Uterus (tissue), 2 donors: ENCODE measurements around the gene ZNF513.

Source experiments
- POLR2A ChIP-seq, 2 donors: fragments of 450-650 bp; IDR thresholded peaks; one replicate each; pipeline ENCODE4 v1.6.1; 2016; ENCODE audit warnings: antibody characterized with exemption in 2 of 2, mild to moderate bottlenecking in 1 of 2, moderate library complexity in 1 of 2
- TF ChIP-seq, protein P1 (sequence below), 4 experiments: fragments of 200-600 bp in 2 of 4; fragments of 450-650 bp in 2 of 4; sonication (generic) in 2 of 4; IDR thresholded peaks; one replicate each; pipeline ENCODE4 v1.5.1; 2016 to 2019; ENCODE audit warnings: antibody characterized with exemption in 4 of 4, mild to moderate bottlenecking in 2 of 4, moderate library complexity in 1 of 4

DNA sequence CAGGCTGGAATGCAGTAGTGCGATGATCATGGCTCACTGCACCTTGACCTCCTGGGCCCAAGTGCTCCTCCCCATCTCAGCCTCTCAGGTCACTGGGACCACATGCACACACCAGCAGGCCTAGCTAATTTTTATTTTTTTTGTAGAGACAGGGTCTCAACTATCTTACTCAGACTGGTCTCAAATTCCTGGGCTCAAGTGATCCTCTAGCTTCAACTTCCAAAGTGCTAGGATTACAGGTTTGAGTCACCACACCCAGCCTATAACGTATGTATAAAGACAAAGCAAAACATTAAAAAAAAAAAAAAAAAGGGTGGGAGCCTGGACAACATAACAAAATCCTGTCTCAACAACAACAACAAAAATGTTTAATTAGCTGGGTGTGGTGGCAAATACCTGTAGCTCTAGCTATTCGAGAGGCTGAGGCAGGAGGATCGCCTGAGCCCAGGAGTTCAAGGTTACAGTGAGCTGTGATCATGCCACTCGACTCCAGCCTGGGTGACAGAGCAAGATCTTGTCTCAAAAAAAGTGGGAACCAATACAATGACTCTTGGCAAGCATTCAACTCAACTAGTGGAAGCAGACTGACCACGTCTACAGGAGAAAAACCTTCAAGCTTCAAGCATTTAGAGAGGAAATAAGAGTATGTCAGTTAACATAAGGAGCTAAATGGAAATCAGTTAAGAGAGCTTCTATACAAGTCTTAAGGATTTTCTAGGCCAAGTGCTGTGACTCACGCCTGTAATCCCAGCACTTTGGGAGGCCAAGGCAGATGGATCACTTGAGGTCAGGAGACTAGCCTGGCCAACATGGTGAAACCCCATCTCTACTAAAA is 26.6 kb downstream of the ZNF513 start:
- TF ChIP-seq, protein P1, sequence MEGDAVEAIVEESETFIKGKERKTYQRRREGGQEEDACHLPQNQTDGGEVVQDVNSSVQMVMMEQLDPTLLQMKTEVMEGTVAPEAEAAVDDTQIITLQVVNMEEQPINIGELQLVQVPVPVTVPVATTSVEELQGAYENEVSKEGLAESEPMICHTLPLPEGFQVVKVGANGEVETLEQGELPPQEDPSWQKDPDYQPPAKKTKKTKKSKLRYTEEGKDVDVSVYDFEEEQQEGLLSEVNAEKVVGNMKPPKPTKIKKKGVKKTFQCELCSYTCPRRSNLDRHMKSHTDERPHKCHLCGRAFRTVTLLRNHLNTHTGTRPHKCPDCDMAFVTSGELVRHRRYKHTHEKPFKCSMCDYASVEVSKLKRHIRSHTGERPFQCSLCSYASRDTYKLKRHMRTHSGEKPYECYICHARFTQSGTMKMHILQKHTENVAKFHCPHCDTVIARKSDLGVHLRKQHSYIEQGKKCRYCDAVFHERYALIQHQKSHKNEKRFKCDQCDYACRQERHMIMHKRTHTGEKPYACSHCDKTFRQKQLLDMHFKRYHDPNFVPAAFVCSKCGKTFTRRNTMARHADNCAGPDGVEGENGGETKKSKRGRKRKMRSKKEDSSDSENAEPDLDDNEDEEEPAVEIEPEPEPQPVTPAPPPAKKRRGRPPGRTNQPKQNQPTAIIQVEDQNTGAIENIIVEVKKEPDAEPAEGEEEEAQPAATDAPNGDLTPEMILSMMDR (IDR thresholded peaks at IDR 0.05) = no peak
- no peak for TF ChIP-seq POLR2A (IDR thresholded peaks at IDR 0.05)
